HEK293 (cell line): ENCODE data around the gene IFT122.

Experiments
- CTCF ChIA-PET: fragments of 350-600 bp; formaldehyde crosslinking; extraction: SDS; loops from one replicate; lab custom pipeline; 2021; ENCODE audit warnings: antibody characterized with exemption; lab: Yijun Ruan, JAX
- POLR2A ChIA-PET: fragments of 300-600 bp; formaldehyde crosslinking; extraction: SDS; loops from one replicate; lab custom pipeline; 2020; ENCODE audit warnings: antibody characterized with exemption, inconsistent platforms; lab: Yijun Ruan, JAX
- H3K27ac ChIP-seq: fragments of 200-500 bp; sonication (Bioruptor generic); 2 replicates; pipeline ENCODE4 v1.5.1; 2014; ENCODE audit warnings: low read depth, low read length, control low read depth, inconsistent platforms; ENCODE audit errors: extremely low read depth
- H3K36me3 ChIP-seq, 2 experiments: fragments of 200-500 bp in 1 of 2; sonication (Bioruptor generic) in 1 of 2; 1 replicate in 1 of 2; 2 replicates in 1 of 2; pipeline ENCODE4 v1.5.1; 2014 to 2017; ENCODE audit warnings: inconsistent platforms in 2 of 2, low read length in 2 of 2; ENCODE audit not compliant: control insufficient read depth in 2 of 2, insufficient read depth in 1 of 2
- H3K4me1 ChIP-seq: fragments of 200-500 bp; sonication (Bioruptor generic); 2 replicates; pipeline ENCODE4 v1.5.1; 2014; ENCODE audit warnings: mild to moderate bottlenecking, low read length, inconsistent platforms; ENCODE audit not compliant: control insufficient read depth, insufficient read depth
- H3K4me3 ChIP-seq: 2 replicates; pipeline ENCODE4 v1.5.1; 2011; ENCODE audit warnings: low read depth, mild to moderate bottlenecking, control low read depth, low read length, moderate library complexity
- H3K9me3 ChIP-seq: fragments of 200-500 bp; sonication (Bioruptor generic); 2 replicates; pipeline ENCODE4 v1.5.1; 2014; ENCODE audit warnings: low read depth, low read length, inconsistent platforms; ENCODE audit not compliant: control insufficient read depth, insufficient read depth
- BCL6B ChIP-seq: fragments of 450-650 bp; formaldehyde crosslinking; IDR thresholded peaks from 2 replicates; pipeline ENCODE4 v1.5.1; 2017; ENCODE audit warnings: missing biosample characterization, missing genetic modification characterization
- IKZF3 ChIP-seq: fragments of 450-650 bp; IDR thresholded peaks from 2 replicates; pipeline ENCODE4 v1.5.0; 2018; ENCODE audit warnings: missing biosample characterization, mild to moderate bottlenecking, missing genetic modification characterization, moderate library complexity
- KLF17 ChIP-seq: fragments of 450-650 bp; formaldehyde crosslinking; IDR thresholded peaks from 2 replicates; pipeline ENCODE4 v1.5.1; 2016; ENCODE audit warnings: missing biosample characterization, missing genetic modification characterization
- PRDM1 ChIP-seq: fragments of 450-650 bp; formaldehyde crosslinking; IDR thresholded peaks from 2 replicates; pipeline ENCODE4; 2016; ENCODE audit warnings: missing biosample characterization, missing genetic modification characterization
- YY1 ChIP-seq: fragments of 450-650 bp; formaldehyde crosslinking; IDR thresholded peaks from 2 replicates; pipeline ENCODE4 v1.5.1; 2018; ENCODE audit warnings: missing biosample characterization, missing genetic modification characterization
- ZFP69B ChIP-seq: fragments of 450-650 bp; formaldehyde crosslinking; IDR thresholded peaks from 2 replicates; pipeline ENCODE4 v1.5.1; 2016; ENCODE audit warnings: missing biosample characterization, missing genetic modification characterization
- ZNF112 ChIP-seq: fragments of 450-650 bp; formaldehyde crosslinking; IDR thresholded peaks from 2 replicates; pipeline ENCODE4 v1.5.0; 2017; ENCODE audit warnings: missing biosample characterization, missing genetic modification characterization
- ZNF148 ChIP-seq: fragments of 450-650 bp; formaldehyde crosslinking; IDR thresholded peaks from 2 replicates; pipeline ENCODE4 v1.5.0; 2017; ENCODE audit warnings: missing biosample characterization, missing genetic modification characterization, borderline replicate concordance
- ZNF280D ChIP-seq: fragments of 450-650 bp; formaldehyde crosslinking; IDR thresholded peaks from 2 replicates; pipeline ENCODE4 v1.5.1; 2016; ENCODE audit warnings: missing biosample characterization, missing genetic modification characterization
- ZNF354C ChIP-seq: fragments of 450-650 bp; formaldehyde crosslinking; IDR thresholded peaks from 2 replicates; pipeline ENCODE4 v1.5.1; 2016; ENCODE audit warnings: missing biosample characterization, missing genetic modification characterization, low read depth, borderline replicate concordance
- ZNF394 ChIP-seq: fragments of 450-650 bp; formaldehyde crosslinking; IDR thresholded peaks from 2 replicates; pipeline ENCODE4 v1.5.1; 2016; ENCODE audit warnings: missing biosample characterization, missing genetic modification characterization, mild to moderate bottlenecking, moderate library complexity, borderline replicate concordance
- ZNF449 ChIP-seq: fragments of 450-650 bp; formaldehyde crosslinking; IDR thresholded peaks from 2 replicates; pipeline ENCODE4 v1.5.1; 2017; ENCODE audit warnings: missing biosample characterization, mild to moderate bottlenecking, missing genetic modification characterization, moderate library complexity
- ZNF670 ChIP-seq: fragments of 450-650 bp; formaldehyde crosslinking; IDR thresholded peaks from 2 replicates; pipeline ENCODE4 v1.5.1; 2016; ENCODE audit warnings: missing biosample characterization, missing genetic modification characterization, low read depth
- ZNF792 ChIP-seq: fragments of 450-650 bp; formaldehyde crosslinking; IDR thresholded peaks from 2 replicates; pipeline ENCODE4 v1.5.1; 2016; ENCODE audit warnings: missing biosample characterization, missing genetic modification characterization
- ZSCAN4 ChIP-seq: fragments of 450-650 bp; formaldehyde crosslinking; IDR thresholded peaks from 2 replicates; pipeline ENCODE4 v1.5.1; 2017; ENCODE audit warnings: missing biosample characterization, missing genetic modification characterization

IFT122 gene

GRCh38 chr3:129419476-129419875, 20.5 kb upstream of the IFT122 start:
- Histone ChIP-seq H3K9me3 (no peaks in the 10 kb centered on the region), H3K4me1 (no peaks in the 10 kb centered on the region), H3K27ac (no peak overlapping the region), H3K4me3 (no peak overlapping the region), H3K36me3 (no peaks in the 10 kb centered on the region)
- CTCF ChIA-PET, result no interaction called here
- POLR2A ChIA-PET, result no interaction called here
- TF ChIP-seq BCL6B (tag by site-specific recombination) (no peak), ZSCAN4 (tag by site-specific recombination) (no peak), ZNF280D (tag by site-specific recombination) (no peak), KLF17 (tag by site-specific recombination) (no peak), YY1 (tag by site-specific recombination) (no peak), ZNF449 (tag by site-specific recombination) (no peak), ZNF792 (tag by site-specific recombination) (no peak), ZNF670 (tag by site-specific recombination) (no peak), ZNF394 (tag by site-specific recombination) (no peak), PRDM1 (tag by site-specific recombination) (no peak), IKZF3 (tag by site-specific recombination) (no peak), ZNF148 (tag by site-specific recombination) (no peak), ZFP69B (tag by site-specific recombination) (no peak), ZNF354C (no peak), ZNF112 (tag by site-specific recombination) (no peak)
